GM12878 (cell line): Measurements from ENCODE around the gene CPNE5. TPM values are rescaled to one million over a fixed set of nuclear protein-coding genes. Genes with fewer than 3 reads are reported as not detected.

Experiments
- ATAC-seq: fragments of 200-7000 bp; cut with Tn5 transposase; 3 replicates; pipeline ENCODE4 v1.9.1; 2020; ENCODE audit warnings: mild to moderate bottlenecking, moderate library complexity
- BruUV-seq: library from RNA; stranded (reverse); fragments of 400-500 nt; replicated peaks from 2 replicates; lab custom pipeline; 2021; lab: Mats Ljungman, UMichigan
- CTCF ChIA-PET: fragments of 300-600 bp; sonication (Branson Sonifier 250); formaldehyde crosslinking; extraction: SDS; loops from one replicate; lab custom pipeline; 2021; ENCODE audit warnings: inconsistent platforms; lab: Yijun Ruan, JAX
- POLR2A ChIA-PET: fragments of 350-600 bp; formaldehyde crosslinking; extraction: SDS; loops from one replicate; lab custom pipeline; 2021; ENCODE audit warnings: inconsistent platforms; lab: Charles Lee
- RAD21 ChIA-PET: fragments of 300-600 bp; sonication (Branson Sonifier 250); formaldehyde crosslinking; loops from one replicate; lab custom pipeline; 2023; ENCODE audit warnings: antibody characterized with exemption; ENCODE audit not compliant: unreplicated experiment; lab: Charles Lee
- SMC1A ChIA-PET: fragments of 300-600 bp; sonication (Branson Sonifier 250); formaldehyde crosslinking; loops from one replicate; lab custom pipeline; 2023; ENCODE audit not compliant: unreplicated experiment, uncharacterized antibody; lab: Charles Lee
- DNase-seq: peaks from one replicate; pipeline ENCODE4 v3.0.0-alpha.2; 2011; ENCODE audit warnings: low read depth, low spot score
- FAIRE-seq: peaks from 3 replicates; lab custom pipeline; 2011; peaks lifted over from hg19 to GRCh38; lab: Jason Lieb, UNC
- H2AFZ ChIP-seq: 2 replicates; pipeline ENCODE4 v1.6.0; 2011; ENCODE audit warnings: low read depth, low read length, control low read depth; ENCODE audit not compliant: control insufficient read depth
- H3K27ac ChIP-seq: 2 replicates; pipeline ENCODE4 v1.5.1; 2011; ENCODE audit warnings: control low read depth; ENCODE audit not compliant: control insufficient read depth, insufficient read depth
- H3K27me3 ChIP-seq, 2 experiments: replicated peaks in 1 of 2; 2 replicates each; pipeline versions ENCODE4 v1.6.0 to v1.6.1; 2011; ENCODE audit warnings: low read length in 1 of 2; ENCODE audit not compliant: control insufficient read depth in 2 of 2, insufficient read depth in 2 of 2
- H3K36me3 ChIP-seq, 2 experiments: 2 replicates each; pipeline ENCODE4 v1.5.1; 2011; ENCODE audit warnings: low read length in 1 of 2; ENCODE audit not compliant: control insufficient read depth in 2 of 2, insufficient read depth in 2 of 2
- H3K4me1 ChIP-seq: 2 replicates; pipeline ENCODE4 v1.6.1; 2011; ENCODE audit warnings: mild to moderate bottlenecking, low read length, moderate library complexity, mixed read lengths; ENCODE audit not compliant: control insufficient read depth, insufficient read depth
- H3K4me2 ChIP-seq: 2 replicates; pipeline ENCODE4 v1.6.0; 2011; ENCODE audit warnings: control low read depth; ENCODE audit not compliant: control insufficient read depth, insufficient read depth
- H3K4me3 ChIP-seq: fragments of 200-600 bp; sonication (generic); 2 replicates; pipeline ENCODE4 v1.5.1; 2016
- H3K79me2 ChIP-seq: 2 replicates; pipeline ENCODE4 v1.6.0; 2011; ENCODE audit warnings: low read length; ENCODE audit not compliant: control insufficient read depth, insufficient read depth
- H3K9ac ChIP-seq: 2 replicates; pipeline ENCODE4 v1.8.0; 2011; ENCODE audit warnings: low read length, control low read depth, mixed read lengths; ENCODE audit not compliant: control insufficient read depth, insufficient read depth
- H3K9me3 ChIP-seq: replicated peaks from 3 replicates; pipeline ENCODE4 v1.5.1; 2011; ENCODE audit warnings: mild to moderate bottlenecking, low read length; ENCODE audit not compliant: control insufficient read depth, insufficient read depth
- H4K20me1 ChIP-seq: 2 replicates; pipeline ENCODE4 v1.6.0; 2011; ENCODE audit not compliant: control insufficient read depth, insufficient read depth
- BHLHE40 ChIP-seq, 2 experiments: fragments of 450-650 bp in 1 of 2; IDR thresholded peaks; 2 replicates each; pipeline ENCODE4 v1.6.1; 2011 to 2017; ENCODE audit warnings: low read depth in 2 of 2, borderline replicate concordance in 1 of 2, improper control_type of control experiment in 1 of 2, low read length in 1 of 2, mild to moderate bottlenecking in 1 of 2
- CBFB ChIP-seq: IDR thresholded peaks from 2 replicates; pipeline ENCODE4 v1.6.1; 2016; ENCODE audit warnings: antibody characterized with exemption, low read depth
- CHD4 ChIP-seq: fragments of 200-600 bp; sonication (generic); IDR thresholded peaks from 2 replicates; pipeline ENCODE4 v1.6.1; 2016; ENCODE audit warnings: mild to moderate bottlenecking
- CTCF ChIP-seq, 3 experiments: IDR thresholded peaks in 2 of 3; conservative IDR thresholded peaks in 1 of 3; 2 replicates each; pipeline ENCODE4 v1.5.1; 2011; ENCODE audit warnings: low read depth in 3 of 3, low read length in 3 of 3, mild to moderate bottlenecking in 3 of 3, control low read depth in 2 of 3, moderate library complexity in 2 of 3, inconsistent platforms in 1 of 3, mixed read lengths in 1 of 3; ENCODE audit not compliant: control insufficient read depth in 2 of 3, insufficient read depth in 1 of 3; ENCODE audit errors: extremely low read depth in 1 of 3
- E2F8 ChIP-seq: fragments of 450-650 bp; IDR thresholded peaks from 2 replicates; pipeline ENCODE4 v1.6.1; 2018; ENCODE audit warnings: mild to moderate bottlenecking, low read depth, moderate library complexity; ENCODE audit not compliant: partially characterized antibody
- GATAD2B ChIP-seq: fragments of 450-650 bp; conservative IDR thresholded peaks from 2 replicates; pipeline ENCODE4 v1.6.1; 2017; ENCODE audit warnings: low read depth, mild to moderate bottlenecking, moderate library complexity
- IKZF2 ChIP-seq, 2 experiments: fragments of 450-650 bp; IDR thresholded peaks; 2 replicates each; pipeline ENCODE4 v1.6.1; 2017; ENCODE audit warnings: mild to moderate bottlenecking in 2 of 2, moderate library complexity in 2 of 2
- RAD21 ChIP-seq: IDR thresholded peaks from 2 replicates; pipeline ENCODE4 v1.6.1; 2011; ENCODE audit warnings: mild to moderate bottlenecking, low read depth, low read length, moderate library complexity; ENCODE audit not compliant: insufficient read depth
- RB1 ChIP-seq: fragments of 450-650 bp; formaldehyde crosslinking; IDR thresholded peaks from 2 replicates; pipeline ENCODE4 v1.6.1; 2017; ENCODE audit warnings: mild to moderate bottlenecking, borderline replicate concordance
- RUNX3 ChIP-seq: IDR thresholded peaks from 2 replicates; pipeline ENCODE4 v1.6.1; 2012; ENCODE audit warnings: low read length, inconsistent platforms
- SMARCA5 ChIP-seq: fragments of 450-650 bp; IDR thresholded peaks from 2 replicates; pipeline ENCODE4 v1.6.1; 2017; ENCODE audit warnings: mild to moderate bottlenecking
- SMC3 ChIP-seq: IDR thresholded peaks from 2 replicates; pipeline ENCODE4 v1.6.1; 2011; ENCODE audit warnings: low read length, improper control_type of control experiment, borderline replicate concordance
- SP1 ChIP-seq: IDR thresholded peaks from one replicate; pipeline ENCODE4 v1.6.1; 2011; ENCODE audit warnings: low read depth, low read length
- SREBF1 ChIP-seq: IDR thresholded peaks from 2 replicates; pipeline ENCODE4 v1.6.1; 2012; ENCODE audit warnings: mild to moderate bottlenecking, low read length
- TARDBP ChIP-seq: IDR thresholded peaks from 2 replicates; pipeline ENCODE4 v1.6.1; 2016; ENCODE audit warnings: borderline replicate concordance
- TCF3 ChIP-seq: IDR thresholded peaks from 2 replicates; pipeline ENCODE4 v1.6.1; 2012; ENCODE audit warnings: low read depth, mild to moderate bottlenecking, low read length, borderline replicate concordance; ENCODE audit not compliant: insufficient read depth
- WGBS: methylation state at CpG from one replicate; pipeline ENCODE4 v1.1.6; 2016; ENCODE audit warnings: low lambda C conversion rate; ENCODE audit not compliant: insufficient replicate concordance, insufficient coverage; ENCODE audit errors: missing lambda C conversion rate; 5-methylcytosine and 5-hydroxymethylcytosine counted together
- in situ Hi-C: fragments of 300-500 bp; cut with MboI; formaldehyde crosslinking; loops from 9 replicates; pipeline ENCODE4 v1.14.3; 2018; ENCODE audit warnings: mixed read lengths
- intact Hi-C: fragments of 100-400 bp; cut with micrococcal nuclease; formaldehyde crosslinking; loops from one replicate; pipeline ENCODE4 v1.14.2; 2022; ENCODE audit not compliant: unreplicated experiment
- polyA plus RNA-seq, 11 experiments: library from polyadenylated mRNA; depleted of rRNA in 4 of 11; unstranded in 6 of 11; stranded (reverse) in 5 of 11; fragments of >200 nt; fragmentation: Nextera tagmentation in 4 of 11; fragmentation: Illumina TruSeq in 1 of 11; extraction: Ambion mirVana in 4 of 11; extraction: Trizol in 1 of 11; gene quantifications; 1 replicate in 1 of 11; 2 replicates in 10 of 11; pipeline versions ENCODE4 v1.2.1 to v1.2.3, GENCODE V29; 2011 to 2016; ENCODE audit warnings: inconsistent platforms in 2 of 11, missing spikeins in 2 of 11, low read depth in 1 of 11
- total RNA-seq, 4 experiments: library from RNA; depleted of rRNA in 3 of 4; stranded (reverse); fragments of >200 nt in 3 of 4; fragmentation: Illumina TruSeq in 1 of 4; extraction: Trizol in 1 of 4; gene quantifications; 2 replicates each; pipeline versions ENCODE4 v1.2.1 to v1.2.3, GENCODE V29; 2013 to 2021
- TF ChIP-seq, protein P1 (sequence below): fragments of 450-650 bp; IDR thresholded peaks from 2 replicates; pipeline ENCODE4 v1.6.1; 2017; ENCODE audit warnings: low read depth, mild to moderate bottlenecking, moderate library complexity

The CPNE5 gene
- total and polyA plus RNA-seq, 10 of the 15 experiments (the other 5 are each of a cell fraction or from before 2014, with no cell fraction given) = 2.4 to 39.1 (median 18.2) TPM

- peak; percentile 90 for FAIRE-seq
- ChIA-PET POLR2A (interaction anchor here (0.6 to 1.5 kb wide), 13 partner anchors 13 to 162 kb away, joined by 3 to 6 read pairs (median 3); partner anchors contain the start of gene CDKN1A), RAD21 (interaction anchor here (0.6 to 8.6 kb wide), 25 partner anchors 7 to 419 kb away, joined by 3 to 124 read pairs (median 4); partner anchors contain the start of gene CDKN1A), SMC1A (interaction anchor here (0.7 to 9.7 kb wide), 26 partner anchors 11 to 556 kb away, joined by 3 to 120 read pairs (median 6); partner anchors contain the start of genes CDKN1A and PPIL1), CTCF (interaction anchor here (0.6 to 15.9 kb wide), 41 partner anchors 9 to 451 kb away, joined by 3 to 330 read pairs (median 7); partner anchors contain the start of gene CDKN1A)
- peak overlapping the region; percentile 28; the same call in 1 of the 2 replicates for H3K4me2 ChIP-seq
- no peak overlapping the region for H3K4me3 ChIP-seq
- no peak overlapping the region for H3K27ac ChIP-seq
- no peaks in the 10 kb centered on the region for H3K9me3 ChIP-seq
- no TSS peak for BruUV-seq
- DNase-seq = no peak
- peaks cover 40% of the 10 kb centered on the region for H3K4me1 ChIP-seq
- H3K27me3 ChIP-seq = no peaks in the 10 kb centered on the region
- 12% methylated on average over 8 of the region's 8 CpGs for WGBS
- no peak overlapping the region for H2AFZ ChIP-seq
- H4K20me1 ChIP-seq = no peaks in the 10 kb centered on the region; the same call in 1 of the 2 replicates
- in situ Hi-C loops = no loop called here
- H3K79me2 ChIP-seq = peaks cover 13% of the 10 kb centered on the region
- H3K9ac ChIP-seq = no peak overlapping the region
- peak; percentile 67 for ATAC-seq
- no peaks in the 10 kb centered on the region for H3K36me3 ChIP-seq
- intact Hi-C loops = loop anchor here (1.0 to 2.0 kb wide), 4 partner anchors 70 to 336 kb away; no protein-coding TSS in a partner anchor
- TF ChIP-seq RUNX3 (peak; percentile 43; the same call in 1 of the 2 replicates), CHD4 (no peak), SMC3 (peak; percentile 90), CBFB (0 out of 2 replicates have a peak, but pooled peaks have one; percentile 17), SP1 (no peak), BHLHE40 (IDR thresholded peaks at IDR 0.05; ENCODE audit: borderline replicate concordance in 1 of 2, low read depth in 2 of 2, low read length in 1 of 2) (peak in 1 of 2 experiments; percentile 37; a peak in 1 of 4 replicates), SMARCA5 (peak; percentile 62; the same call in 1 of the 2 replicates), SREBF1 (no peak), RB1 (peak; percentile 40; the same call in 1 of the 2 replicates), E2F8 (no peak), IKZF2 (IDR thresholded peaks at IDR 0.05) (peak in 1 of 2 experiments; percentile 36; a peak in 2 of 4 replicates), CTCF (IDR thresholded peaks at IDR 0.05 in 2 of 3, conservative IDR thresholded peaks at IDR 0.05 in 1 of 3; ENCODE audit: control insufficient read depth in 2 of 3, extremely low read depth in 1 of 3, insufficient read depth in 1 of 3, low read depth in 3 of 3, low read length in 3 of 3) (peak; percentile 98 to 100 (median 98); a peak in 5 of 6 replicates), GATAD2B (0 out of 2 replicates have a peak, but pooled peaks have one; percentile 4), TARDBP (no peak), TCF3 (no peak), RAD21 (peak; percentile 94)
- TF ChIP-seq, protein P1, sequence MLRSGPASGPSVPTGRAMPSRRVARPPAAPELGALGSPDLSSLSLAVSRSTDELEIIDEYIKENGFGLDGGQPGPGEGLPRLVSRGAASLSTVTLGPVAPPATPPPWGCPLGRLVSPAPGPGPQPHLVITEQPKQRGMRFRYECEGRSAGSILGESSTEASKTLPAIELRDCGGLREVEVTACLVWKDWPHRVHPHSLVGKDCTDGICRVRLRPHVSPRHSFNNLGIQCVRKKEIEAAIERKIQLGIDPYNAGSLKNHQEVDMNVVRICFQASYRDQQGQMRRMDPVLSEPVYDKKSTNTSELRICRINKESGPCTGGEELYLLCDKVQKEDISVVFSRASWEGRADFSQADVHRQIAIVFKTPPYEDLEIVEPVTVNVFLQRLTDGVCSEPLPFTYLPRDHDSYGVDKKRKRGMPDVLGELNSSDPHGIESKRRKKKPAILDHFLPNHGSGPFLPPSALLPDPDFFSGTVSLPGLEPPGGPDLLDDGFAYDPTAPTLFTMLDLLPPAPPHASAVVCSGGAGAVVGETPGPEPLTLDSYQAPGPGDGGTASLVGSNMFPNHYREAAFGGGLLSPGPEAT = 0 out of 2 replicates have a peak, but pooled peaks have one; percentile 41
These were observed 80.0 kb downstream of the CPNE5 start for GRCh38 chr6:36759148-36759759.
